ENCODE data around the gene PARP6. TPM values are rescaled to one million over a fixed set of nuclear protein-coding genes. Genes with fewer than 3 reads are reported as not detected.

The PARP6 gene
- total RNA-seq, 1 donor = 28.7 TPM

DNA sequence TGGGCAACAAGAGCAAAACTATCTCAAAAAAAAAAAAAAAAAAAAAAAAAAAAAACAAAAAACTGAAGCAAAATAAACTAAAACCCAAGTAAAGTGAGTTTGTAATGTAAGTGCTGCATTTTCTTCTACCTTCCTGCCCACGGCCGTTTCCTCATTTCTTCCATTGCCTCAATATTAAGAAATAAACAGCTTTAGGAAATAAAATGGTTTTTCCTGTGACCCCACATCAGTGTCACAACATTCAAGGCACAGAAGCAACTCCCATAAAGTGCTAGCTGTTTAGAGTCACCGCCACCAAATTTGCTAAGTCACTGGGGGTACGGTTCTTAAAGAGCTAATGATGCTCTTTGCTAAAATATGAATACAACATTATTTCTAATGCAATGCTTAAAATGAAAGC lies 44.6 kb downstream of the PARP6 start:
- no peak for TF ChIP-seq CTCF (IDR thresholded peaks at IDR 0.05; ENCODE audit: insufficient read depth, low read length)
- DNase-seq (ENCODE audit: low read depth) = no peak
- H3K4me3 ChIP-seq (ENCODE audit: low read depth, low read length) = peak overlapping the region; percentile 95

DNA sequence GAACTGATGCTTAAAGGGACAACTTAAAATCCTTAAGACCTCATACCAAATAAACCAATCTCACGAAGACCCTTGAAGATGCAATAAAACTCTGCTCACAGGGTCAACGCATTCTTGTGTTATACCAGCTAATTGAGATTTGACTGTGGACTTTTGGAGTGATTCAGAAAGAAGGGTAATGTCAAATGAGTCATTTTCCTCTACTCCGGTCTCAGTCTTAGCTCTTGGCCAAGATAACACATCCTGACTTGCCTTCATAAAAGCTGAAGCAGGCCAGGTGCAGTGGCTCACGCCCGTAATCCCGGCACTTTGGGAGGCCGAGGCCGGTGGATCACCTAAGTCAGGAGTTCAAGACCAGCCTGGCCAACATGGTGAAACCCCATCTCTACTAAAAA lies 45.2 kb downstream of the PARP6 start:
- no peak for TF ChIP-seq CTCF (IDR thresholded peaks at IDR 0.05; ENCODE audit: insufficient read depth, low read length)
- H3K4me3 ChIP-seq (ENCODE audit: low read depth, low read length) = peak overlapping the region; percentile 44
- DNase-seq (ENCODE audit: low read depth) = peak; percentile 85

DNA sequence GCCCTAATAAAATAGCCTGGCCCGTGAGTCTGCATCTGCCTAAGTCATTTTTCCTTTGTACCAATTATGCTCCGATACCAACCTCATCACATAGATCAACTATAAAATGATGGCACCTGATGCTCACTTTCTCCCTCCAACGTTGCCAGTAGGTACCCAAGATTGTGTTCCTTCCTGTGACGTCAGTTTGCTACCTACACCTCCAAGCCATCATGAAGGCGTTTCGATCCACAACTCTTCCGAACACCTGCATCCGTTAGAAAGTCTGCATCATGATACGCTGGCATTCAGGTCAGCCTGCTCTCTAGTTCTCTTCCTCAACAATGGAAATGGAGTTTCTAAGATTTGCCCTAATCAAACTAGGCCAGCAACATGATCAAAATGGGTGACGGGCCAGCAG lies 49.1 kb downstream of the PARP6 start:
- TF ChIP-seq CTCF (IDR thresholded peaks at IDR 0.05; ENCODE audit: insufficient read depth, low read length) = no peak
- H3K4me3 ChIP-seq (ENCODE audit: low read depth, low read length) = no peak overlapping the region
- no peak for DNase-seq (ENCODE audit: low read depth)

DNA sequence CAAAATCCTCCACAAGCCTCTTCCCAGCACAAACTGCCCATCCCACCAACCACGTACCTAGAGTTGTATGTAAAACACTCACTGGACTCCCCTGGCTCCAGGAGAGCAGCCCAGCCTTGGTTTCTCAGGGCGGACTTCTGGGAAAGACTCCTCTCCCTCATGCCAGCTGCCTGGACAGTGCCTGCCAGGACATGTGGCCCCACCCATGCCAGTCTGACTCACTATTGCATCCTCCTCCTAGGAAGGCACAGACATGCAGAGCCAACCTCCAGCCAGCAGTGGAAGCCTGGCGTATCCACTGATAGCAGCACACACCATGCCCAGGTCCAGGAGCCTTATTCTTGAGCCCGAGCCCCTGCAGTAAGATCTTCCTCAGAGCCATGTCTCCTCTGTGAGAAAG lies 50.0 kb downstream of the PARP6 start:
- DNase-seq (ENCODE audit: low read depth) = no peak
- no peak overlapping the region for H3K4me3 ChIP-seq (ENCODE audit: low read depth, low read length)
- no peak for TF ChIP-seq CTCF (IDR thresholded peaks at IDR 0.05; ENCODE audit: insufficient read depth, low read length)

- no peak for TF ChIP-seq CTCF (IDR thresholded peaks at IDR 0.05; ENCODE audit: insufficient read depth, low read length)
- no peak for DNase-seq (ENCODE audit: low read depth)
- no peak overlapping the region for H3K4me3 ChIP-seq (ENCODE audit: low read depth, low read length)
These were observed 51.7 kb downstream of the PARP6 start for GRCh38 chr15:72220687-72221086.

GRCh38 chr15:72217216-72217615 lies 55.1 kb downstream of the PARP6 start:
- H3K4me3 ChIP-seq (ENCODE audit: low read depth, low read length) = no peak overlapping the region
- no peak for DNase-seq (ENCODE audit: low read depth)
- TF ChIP-seq CTCF (IDR thresholded peaks at IDR 0.05; ENCODE audit: insufficient read depth, low read length) = no peak

DNA sequence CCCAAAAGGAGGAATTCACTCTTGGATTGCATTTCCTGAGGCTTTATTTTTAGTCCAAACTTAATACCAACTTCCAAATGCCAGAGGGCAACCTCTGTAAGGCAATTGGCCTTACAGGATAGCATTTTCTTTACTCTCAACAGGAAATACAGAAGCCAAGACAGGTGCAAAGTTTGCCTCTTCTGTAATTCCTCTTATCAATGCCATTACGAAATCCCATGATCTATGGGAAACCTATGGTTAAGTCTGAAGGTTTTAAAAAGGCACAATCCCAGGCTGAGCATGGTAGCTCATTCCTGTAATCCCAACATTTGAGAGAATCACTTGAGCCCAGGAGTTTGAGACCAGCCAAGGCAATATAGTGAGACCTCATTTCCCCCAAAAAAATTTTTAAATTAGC lies 56.3 kb downstream of the PARP6 start:
- no peak for DNase-seq (ENCODE audit: low read depth)
- no peak for TF ChIP-seq CTCF (IDR thresholded peaks at IDR 0.05; ENCODE audit: insufficient read depth, low read length)
- no peak overlapping the region for H3K4me3 ChIP-seq (ENCODE audit: low read depth, low read length)
